Esophagus muscularis mucosa (tissue), 3 donors: ENCODE data around the gene IFIT2.

Experiments used
- POLR2A ChIP-seq: fragments of 450-650 bp; IDR thresholded peaks from one replicate; pipeline ENCODE4 v1.6.1; 2017; ENCODE audit warnings: antibody characterized with exemption, moderate library complexity, mild to moderate bottlenecking, low read depth
- POLR2AphosphoS5 ChIP-seq, 2 donors: sonication (generic); formaldehyde crosslinking; IDR thresholded peaks; one replicate each; pipeline ENCODE4 v1.6.1; 2017; ENCODE audit warnings: antibody characterized with exemption in 2 of 2
- TF ChIP-seq, protein P1 (sequence below), 3 experiments: fragments of 200-600 bp in 2 of 3; fragments of 450-650 bp in 1 of 3; sonication (generic) in 2 of 3; IDR thresholded peaks; one replicate each; pipeline ENCODE4 v1.5.1; 2017 to 2019; ENCODE audit warnings: antibody characterized with exemption in 3 of 3, mild to moderate bottlenecking in 2 of 3, moderate library complexity in 1 of 3

- TF ChIP-seq, protein P1, sequence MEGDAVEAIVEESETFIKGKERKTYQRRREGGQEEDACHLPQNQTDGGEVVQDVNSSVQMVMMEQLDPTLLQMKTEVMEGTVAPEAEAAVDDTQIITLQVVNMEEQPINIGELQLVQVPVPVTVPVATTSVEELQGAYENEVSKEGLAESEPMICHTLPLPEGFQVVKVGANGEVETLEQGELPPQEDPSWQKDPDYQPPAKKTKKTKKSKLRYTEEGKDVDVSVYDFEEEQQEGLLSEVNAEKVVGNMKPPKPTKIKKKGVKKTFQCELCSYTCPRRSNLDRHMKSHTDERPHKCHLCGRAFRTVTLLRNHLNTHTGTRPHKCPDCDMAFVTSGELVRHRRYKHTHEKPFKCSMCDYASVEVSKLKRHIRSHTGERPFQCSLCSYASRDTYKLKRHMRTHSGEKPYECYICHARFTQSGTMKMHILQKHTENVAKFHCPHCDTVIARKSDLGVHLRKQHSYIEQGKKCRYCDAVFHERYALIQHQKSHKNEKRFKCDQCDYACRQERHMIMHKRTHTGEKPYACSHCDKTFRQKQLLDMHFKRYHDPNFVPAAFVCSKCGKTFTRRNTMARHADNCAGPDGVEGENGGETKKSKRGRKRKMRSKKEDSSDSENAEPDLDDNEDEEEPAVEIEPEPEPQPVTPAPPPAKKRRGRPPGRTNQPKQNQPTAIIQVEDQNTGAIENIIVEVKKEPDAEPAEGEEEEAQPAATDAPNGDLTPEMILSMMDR (IDR thresholded peaks at IDR 0.05), result no peak
- TF ChIP-seq POLR2AphosphoS5 (IDR thresholded peaks at IDR 0.05), result peak in 1 of 2 donors; percentile 38
- TF ChIP-seq POLR2A, result no peak
Measured at GRCh38 chr10:89296220-89296648, 5.6 kb upstream of the IFIT2 start.
